WI38 (cell line): ENCODE results near the gene METRN.

Experiments used
- H3K4me3 ChIP-seq: 2 replicates; pipeline ENCODE4 v1.5.1; 2011; ENCODE audit warnings: low read depth, mild to moderate bottlenecking, control low read depth, low read length
- CTCF ChIP-seq: IDR thresholded peaks from 2 replicates; pipeline ENCODE4 v1.5.1; 2012; ENCODE audit warnings: low read depth, mild to moderate bottlenecking, control low read depth, low read length

The METRN gene

DNA sequence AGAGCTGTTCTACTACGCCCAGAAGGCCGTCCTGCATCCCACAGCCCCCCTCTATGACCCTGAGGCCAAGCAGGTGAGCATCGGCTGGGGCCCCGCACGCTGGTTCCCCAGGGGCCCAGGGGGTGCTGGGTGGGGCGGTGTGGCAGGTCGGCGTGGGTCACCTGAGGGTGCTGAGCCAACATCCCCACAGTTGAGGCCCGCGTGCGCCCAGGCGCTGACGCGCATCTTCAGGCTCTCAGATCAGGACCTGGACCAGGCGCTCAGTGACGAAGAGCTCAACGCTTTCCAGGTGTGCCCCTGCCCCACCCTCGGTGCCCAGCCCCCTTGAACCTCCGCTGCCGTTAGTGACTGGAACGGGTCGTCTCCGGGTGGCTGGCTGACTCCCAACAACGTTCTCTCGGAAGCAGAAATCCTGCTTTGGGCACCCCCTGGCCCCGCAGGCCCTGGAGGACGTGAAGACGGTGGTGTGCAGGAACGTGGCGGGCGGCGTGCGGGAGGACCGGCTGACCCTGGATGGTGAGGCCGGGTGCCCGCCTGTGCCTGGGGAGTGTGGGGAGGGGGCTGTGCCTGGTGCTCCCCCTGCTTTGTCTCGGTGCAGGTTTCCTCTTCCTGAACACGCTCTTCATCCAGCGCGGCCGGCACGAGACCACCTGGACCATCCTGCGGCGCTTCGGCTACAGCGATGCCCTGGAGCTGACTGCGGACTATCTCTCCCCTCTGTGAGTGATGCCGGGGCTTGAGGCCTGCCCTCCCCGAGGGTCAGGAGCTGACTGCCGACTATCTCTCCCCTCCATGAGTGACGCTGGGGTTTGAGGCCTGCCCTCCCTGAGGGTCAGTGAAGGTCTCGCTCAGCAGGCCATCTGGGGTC is 44.2 kb upstream of the METRN start:
- TF ChIP-seq CTCF: no peak

DNA sequence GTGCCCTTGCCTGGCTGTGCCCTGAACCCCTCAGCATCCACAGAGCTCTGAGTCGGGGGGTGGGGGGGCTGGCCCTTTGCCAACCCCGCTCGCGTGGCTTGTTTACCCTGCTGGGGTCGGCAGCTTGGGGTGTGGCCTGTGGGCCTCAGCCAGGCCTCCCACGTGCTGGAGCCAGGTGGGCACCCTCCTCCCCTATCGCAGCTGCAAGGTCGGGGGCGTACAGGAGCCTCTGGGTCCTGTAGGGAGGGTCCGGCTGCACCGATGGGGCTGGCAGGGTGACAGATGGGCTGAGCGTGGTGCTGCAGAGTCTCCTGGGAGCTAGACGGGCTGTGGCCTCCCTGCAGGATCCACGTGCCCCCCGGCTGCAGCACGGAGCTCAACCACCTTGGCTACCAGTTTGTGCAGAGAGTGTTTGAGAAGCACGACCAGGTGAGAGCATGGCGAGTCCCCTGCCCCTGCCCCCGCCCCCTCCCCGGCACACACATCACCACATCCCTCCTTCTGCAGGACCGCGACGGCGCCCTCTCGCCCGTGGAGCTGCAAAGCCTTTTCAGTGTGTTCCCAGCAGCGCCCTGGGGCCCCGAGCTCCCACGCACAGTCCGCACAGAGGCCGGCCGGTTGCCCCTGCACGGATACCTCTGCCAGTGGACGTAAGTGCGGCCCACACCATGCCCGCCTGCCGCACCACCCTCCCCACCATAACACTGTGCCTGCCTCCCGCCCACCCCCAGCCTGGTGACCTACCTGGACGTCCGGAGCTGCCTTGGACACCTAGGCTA is 43.4 kb upstream of the METRN start:
- TF ChIP-seq CTCF: no peak
- no peak overlapping the region for H3K4me3 ChIP-seq

More for the DNA sequence above, 44.2 kb upstream of the METRN start:
- no peak overlapping the region for H3K4me3 ChIP-seq

DNA sequence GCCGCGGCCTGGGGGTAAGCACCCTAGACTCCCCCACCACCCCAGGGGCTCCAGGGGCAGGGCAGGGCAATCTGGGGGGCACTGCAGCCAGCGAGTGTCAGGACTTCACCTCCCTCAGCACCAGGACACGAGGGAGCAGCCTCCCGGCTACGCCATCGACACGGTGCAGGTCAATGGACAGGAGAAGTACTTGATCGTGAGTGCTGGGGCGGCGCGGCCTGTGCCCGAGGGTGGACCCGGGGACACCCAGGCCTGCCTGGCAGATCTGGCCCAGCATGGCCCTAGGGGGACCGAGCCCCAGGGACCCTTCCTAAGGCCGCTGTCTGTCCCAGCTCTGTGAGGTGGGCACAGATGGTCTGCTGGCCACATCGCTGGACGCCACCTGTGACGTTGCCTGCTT is 42.5 kb upstream of the METRN start:
- no peak for TF ChIP-seq CTCF

GRCh38 chr16:672851-673250 is 42.1 kb upstream of the METRN start:
- TF ChIP-seq CTCF: no peak
- H3K4me3 ChIP-seq: no peak overlapping the region

More for the DNA sequence above, 42.5 kb upstream of the METRN start:
- H3K4me3 ChIP-seq: no peak overlapping the region

- H3K4me3 ChIP-seq: no peak overlapping the region
- no peak for TF ChIP-seq CTCF
Observed at GRCh38 chr16:673399-673991, 41.4 kb upstream of the METRN start.

DNA sequence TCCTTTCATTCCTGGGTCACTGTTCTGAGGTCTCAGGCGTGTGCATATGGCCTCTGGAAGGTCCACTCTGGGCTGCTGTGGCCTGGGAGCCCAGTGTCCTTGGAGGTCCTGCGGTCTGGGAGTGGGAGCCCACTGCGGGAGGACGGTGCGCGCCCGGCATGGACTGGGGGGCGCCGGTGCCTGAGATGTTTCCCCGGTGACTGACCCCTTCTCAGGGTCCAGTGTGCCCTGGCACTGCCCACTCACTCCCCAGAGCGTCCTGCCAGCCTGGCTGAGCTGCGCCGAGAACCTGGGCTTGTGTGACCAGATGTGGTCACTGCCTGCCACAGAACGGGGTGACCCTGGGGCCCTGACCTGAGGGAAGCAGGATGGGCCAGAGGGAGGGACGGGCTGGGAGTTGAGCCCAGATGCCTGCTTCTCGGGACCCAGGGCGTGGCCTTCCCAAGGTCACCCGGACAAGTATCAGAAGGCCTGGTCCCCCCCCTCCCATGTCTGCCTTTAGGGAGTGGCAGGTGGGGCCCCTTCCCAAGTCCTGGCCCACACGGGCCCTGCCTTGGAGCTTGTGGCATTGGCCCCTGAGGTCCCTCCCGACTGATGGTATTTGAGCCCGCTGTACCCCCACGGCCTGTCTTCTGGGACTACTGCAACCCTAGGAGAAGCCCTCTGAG is 40.6 kb upstream of the METRN start:
- no peak for TF ChIP-seq CTCF
- H3K4me3 ChIP-seq: no peak overlapping the region
